ENCODE data around the gene AGTR1.

Gene AGTR1

DNA sequence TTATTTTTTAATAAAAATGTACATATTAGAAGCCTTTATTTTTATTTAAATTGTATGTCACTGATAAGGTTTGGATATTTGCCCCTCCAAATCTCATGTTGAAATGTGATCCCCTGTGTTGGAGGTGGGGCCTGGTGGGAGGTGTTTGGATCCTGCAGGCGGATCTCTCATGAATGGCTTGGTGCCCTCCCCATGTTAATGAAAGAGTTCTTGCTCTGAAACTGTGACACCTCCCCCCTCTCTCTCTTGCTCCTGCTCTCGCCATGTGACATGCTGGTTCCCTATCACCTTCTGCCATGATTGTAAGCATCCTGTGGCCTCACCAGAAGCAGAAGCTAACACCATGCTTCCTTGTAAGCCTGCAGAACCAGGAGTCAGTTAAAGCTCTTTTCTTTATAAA lies 13.0 kb downstream of the AGTR1 start:
- H3K36me3 ChIP-seq = no peaks in the 10 kb centered on the region
- no peak overlapping the region for H3K27ac ChIP-seq
- intact Hi-C loops (cut with DNase I; ENCODE audit: low total_unique reads) = no loop called here
- H3K27me3 ChIP-seq = no peaks in the 10 kb centered on the region
- no peak overlapping the region for H3K4me3 ChIP-seq
- H3K4me1 ChIP-seq = peaks cover 0 to 25% (median 0%) of the 10 kb centered on the region in 4 donors
- H3K9me3 ChIP-seq = no peaks in the 10 kb centered on the region
- no peak for DNase-seq
- TF ChIP-seq, protein P1, sequence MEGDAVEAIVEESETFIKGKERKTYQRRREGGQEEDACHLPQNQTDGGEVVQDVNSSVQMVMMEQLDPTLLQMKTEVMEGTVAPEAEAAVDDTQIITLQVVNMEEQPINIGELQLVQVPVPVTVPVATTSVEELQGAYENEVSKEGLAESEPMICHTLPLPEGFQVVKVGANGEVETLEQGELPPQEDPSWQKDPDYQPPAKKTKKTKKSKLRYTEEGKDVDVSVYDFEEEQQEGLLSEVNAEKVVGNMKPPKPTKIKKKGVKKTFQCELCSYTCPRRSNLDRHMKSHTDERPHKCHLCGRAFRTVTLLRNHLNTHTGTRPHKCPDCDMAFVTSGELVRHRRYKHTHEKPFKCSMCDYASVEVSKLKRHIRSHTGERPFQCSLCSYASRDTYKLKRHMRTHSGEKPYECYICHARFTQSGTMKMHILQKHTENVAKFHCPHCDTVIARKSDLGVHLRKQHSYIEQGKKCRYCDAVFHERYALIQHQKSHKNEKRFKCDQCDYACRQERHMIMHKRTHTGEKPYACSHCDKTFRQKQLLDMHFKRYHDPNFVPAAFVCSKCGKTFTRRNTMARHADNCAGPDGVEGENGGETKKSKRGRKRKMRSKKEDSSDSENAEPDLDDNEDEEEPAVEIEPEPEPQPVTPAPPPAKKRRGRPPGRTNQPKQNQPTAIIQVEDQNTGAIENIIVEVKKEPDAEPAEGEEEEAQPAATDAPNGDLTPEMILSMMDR (IDR thresholded peaks at IDR 0.05) = no peak

DNA sequence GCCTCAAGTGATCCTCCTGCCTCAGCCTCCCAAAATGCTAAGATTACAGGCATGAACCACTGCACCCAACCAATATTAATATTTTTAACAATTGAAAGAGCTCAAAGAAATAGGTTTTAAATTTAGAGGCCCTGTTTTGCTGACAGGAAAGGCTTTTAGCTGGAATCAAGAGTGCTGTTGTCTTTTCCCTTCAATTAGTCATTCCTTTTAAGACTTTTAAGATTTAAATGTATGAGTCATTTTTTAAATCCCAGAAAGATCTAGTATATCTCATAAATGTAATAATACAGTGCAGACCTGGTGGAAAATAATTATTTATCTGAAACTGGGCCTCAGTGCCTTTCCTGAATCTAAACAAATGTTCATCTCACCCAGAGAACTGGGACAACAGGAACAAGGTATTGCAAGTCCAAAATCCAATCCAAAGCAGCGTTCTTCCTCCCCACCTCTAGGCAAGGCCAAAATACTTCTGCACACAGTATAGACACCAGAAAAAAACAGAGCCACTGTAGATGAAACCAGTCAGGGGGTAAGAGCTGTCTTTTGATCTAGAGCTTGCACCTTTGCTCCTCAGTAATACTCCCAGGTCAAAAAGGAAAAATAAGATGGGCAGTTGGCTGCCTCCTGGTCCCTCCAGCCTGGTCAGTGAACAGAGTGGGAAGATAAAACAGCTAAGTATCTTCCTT lies 14.4 kb downstream of the AGTR1 start:
- Histone ChIP-seq H3K36me3 (no peaks in the 10 kb centered on the region), H3K4me3 (no peak overlapping the region), H3K27ac (no peak overlapping the region), H3K4me1 (peaks cover 0 to 25% (median 0%) of the 10 kb centered on the region in 4 donors), H3K9me3 (no peaks in the 10 kb centered on the region), H3K27me3 (no peaks in the 10 kb centered on the region)
- TF ChIP-seq, protein P1 (IDR thresholded peaks at IDR 0.05) = no peak
- DNase-seq = no peak
- intact Hi-C loops (cut with DNase I; ENCODE audit: low total_unique reads) = no loop called here

DNA sequence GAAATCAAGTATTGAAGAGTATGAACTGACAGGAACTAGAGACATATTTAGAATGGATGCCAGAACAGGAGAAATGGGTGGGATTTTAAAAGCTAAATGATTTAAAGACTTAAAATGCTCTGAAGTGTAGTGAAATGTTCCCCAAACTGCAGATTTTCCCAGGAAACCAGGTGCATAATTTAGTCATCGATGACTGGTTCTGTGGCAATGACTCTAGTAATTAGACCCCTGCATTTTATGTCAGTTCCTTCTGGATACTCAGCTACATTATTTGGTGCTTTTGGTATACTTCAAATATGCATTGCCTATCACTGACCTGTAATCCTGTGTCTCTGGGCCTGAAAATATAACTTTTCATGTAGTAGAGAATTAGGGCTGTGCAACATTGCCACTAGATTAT lies 16.8 kb downstream of the AGTR1 start:
- Histone ChIP-seq H3K4me1 (peaks cover 0 to 13% (median 0%) of the 10 kb centered on the region in 4 donors), H3K4me3 (no peak overlapping the region), H3K27me3 (no peaks in the 10 kb centered on the region), H3K9me3 (no peaks in the 10 kb centered on the region), H3K36me3 (no peaks in the 10 kb centered on the region), H3K27ac (no peak overlapping the region)
- TF ChIP-seq, protein P1 (IDR thresholded peaks at IDR 0.05) = no peak
- intact Hi-C loops (cut with DNase I; ENCODE audit: low total_unique reads) = no loop called here
- no peak for DNase-seq

DNA sequence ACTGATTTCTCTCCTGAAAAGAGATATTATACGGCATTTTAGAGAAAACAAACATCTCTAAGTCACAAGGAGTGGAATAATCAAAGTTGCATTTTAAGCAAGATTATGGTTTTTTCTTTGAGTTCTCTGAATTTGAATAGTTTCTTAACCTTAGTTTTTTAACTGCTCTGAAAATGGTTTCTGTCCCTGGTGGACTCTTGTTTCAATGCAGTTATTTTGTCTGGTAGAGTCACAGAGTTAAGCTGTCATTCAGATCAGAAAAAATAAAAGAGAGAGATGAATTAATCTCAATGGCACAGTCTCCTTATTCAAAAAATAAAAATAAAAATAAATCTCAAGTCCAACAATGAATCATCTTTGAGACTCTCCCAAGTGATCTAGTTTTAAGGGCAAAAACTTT lies 19.0 kb downstream of the AGTR1 start:
- no peak for DNase-seq
- Histone ChIP-seq H3K36me3 (no peaks in the 10 kb centered on the region), H3K4me3 (no peak overlapping the region)

DNA sequence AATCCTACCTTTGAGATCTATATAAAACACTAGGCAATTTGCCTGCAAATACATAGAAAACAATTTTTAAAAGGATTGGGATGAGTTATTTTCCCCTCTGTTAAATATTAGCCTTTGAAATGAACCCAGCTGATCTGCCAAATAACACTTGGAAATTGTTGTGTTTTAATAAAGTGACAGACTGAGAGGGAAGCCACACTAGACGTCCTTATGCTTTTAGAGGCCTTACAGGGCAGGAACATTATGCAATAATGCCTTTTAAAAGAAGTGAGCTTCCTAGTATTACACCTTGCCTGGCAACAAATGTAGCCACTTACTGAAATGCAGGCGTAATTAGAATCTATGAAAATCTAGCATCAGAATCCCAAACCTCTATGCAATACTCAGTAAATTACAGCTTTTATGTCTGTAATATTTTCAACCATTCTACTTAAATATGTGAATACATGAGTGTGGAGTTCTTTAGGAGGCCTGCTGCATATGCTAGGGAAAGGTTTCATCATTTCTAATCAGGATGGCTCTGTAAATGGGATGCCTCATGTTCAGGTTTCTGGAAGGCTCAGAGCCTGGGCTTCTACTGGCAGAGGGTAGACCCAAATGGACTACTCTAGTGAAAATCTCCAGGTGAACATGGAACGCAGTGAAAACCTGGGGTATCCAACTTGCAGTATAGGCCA lies 20.3 kb downstream of the AGTR1 start:
- Histone ChIP-seq H3K27ac (no peak overlapping the region), H3K9me3 (no peaks in the 10 kb centered on the region), H3K27me3 (no peaks in the 10 kb centered on the region), H3K4me3 (no peak overlapping the region), H3K4me1 (no peaks in the 10 kb centered on the region), H3K36me3 (no peaks in the 10 kb centered on the region)
- TF ChIP-seq, protein P1 (IDR thresholded peaks at IDR 0.05) = no peak
- intact Hi-C loops (cut with DNase I; ENCODE audit: low total_unique reads) = no loop called here
- no peak for DNase-seq

More for the DNA sequence above, 19.0 kb downstream of the AGTR1 start:
- no peaks in the 10 kb centered on the region for H3K4me1 ChIP-seq
- TF ChIP-seq, protein P1 (IDR thresholded peaks at IDR 0.05) = no peak
- intact Hi-C loops (cut with DNase I; ENCODE audit: low total_unique reads) = no loop called here
- H3K27ac ChIP-seq = no peak overlapping the region
- no peaks in the 10 kb centered on the region for H3K9me3 ChIP-seq
- no peaks in the 10 kb centered on the region for H3K27me3 ChIP-seq
